Esophagus squamous epithelium (tissue), 4 donors: Measurements from ENCODE around the gene AP1G2.

Source experiments
- POLR2A ChIP-seq, 4 donors: fragments of 450-650 bp; IDR thresholded peaks; one replicate each; pipeline ENCODE4 v1.6.1; 2017; ENCODE audit warnings: antibody characterized with exemption in 4 of 4, mild to moderate bottlenecking in 4 of 4, moderate library complexity in 3 of 4
- TF ChIP-seq, protein P1 (sequence below), 6 experiments: fragments of 450-650 bp in 4 of 6; fragments of 200-600 bp in 2 of 6; sonication (generic) in 2 of 6; IDR thresholded peaks; one replicate each; pipeline ENCODE4 v1.5.1; 2016 to 2019; ENCODE audit warnings: antibody characterized with exemption in 6 of 6, mild to moderate bottlenecking in 4 of 6, moderate library complexity in 4 of 6

GRCh38 chr14:23543403-23543802 lies 24.2 kb downstream of the AP1G2 start:
- TF ChIP-seq, protein P1, sequence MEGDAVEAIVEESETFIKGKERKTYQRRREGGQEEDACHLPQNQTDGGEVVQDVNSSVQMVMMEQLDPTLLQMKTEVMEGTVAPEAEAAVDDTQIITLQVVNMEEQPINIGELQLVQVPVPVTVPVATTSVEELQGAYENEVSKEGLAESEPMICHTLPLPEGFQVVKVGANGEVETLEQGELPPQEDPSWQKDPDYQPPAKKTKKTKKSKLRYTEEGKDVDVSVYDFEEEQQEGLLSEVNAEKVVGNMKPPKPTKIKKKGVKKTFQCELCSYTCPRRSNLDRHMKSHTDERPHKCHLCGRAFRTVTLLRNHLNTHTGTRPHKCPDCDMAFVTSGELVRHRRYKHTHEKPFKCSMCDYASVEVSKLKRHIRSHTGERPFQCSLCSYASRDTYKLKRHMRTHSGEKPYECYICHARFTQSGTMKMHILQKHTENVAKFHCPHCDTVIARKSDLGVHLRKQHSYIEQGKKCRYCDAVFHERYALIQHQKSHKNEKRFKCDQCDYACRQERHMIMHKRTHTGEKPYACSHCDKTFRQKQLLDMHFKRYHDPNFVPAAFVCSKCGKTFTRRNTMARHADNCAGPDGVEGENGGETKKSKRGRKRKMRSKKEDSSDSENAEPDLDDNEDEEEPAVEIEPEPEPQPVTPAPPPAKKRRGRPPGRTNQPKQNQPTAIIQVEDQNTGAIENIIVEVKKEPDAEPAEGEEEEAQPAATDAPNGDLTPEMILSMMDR (IDR thresholded peaks at IDR 0.05), result no peak
- TF ChIP-seq POLR2A (IDR thresholded peaks at IDR 0.05), result no peak
